CD4-positive, alpha-beta T cell treated with Interleukin-4 for 1 hour (primary cell): Measurements from ENCODE around the gene MPPED2.

Source experiments
- DNase-seq, 2 donors: peaks; one replicate each; pipeline ENCODE4 v3.0.0-alpha.2; 2020 to 2022

The MPPED2 gene

GRCh38 chr11:30522536-30523243 is 63.5 kb downstream of the MPPED2 start:
- DNase-seq, result no peak

GRCh38 chr11:30521297-30522071 is 64.7 kb downstream of the MPPED2 start:
- DNase-seq, result no peak

DNA sequence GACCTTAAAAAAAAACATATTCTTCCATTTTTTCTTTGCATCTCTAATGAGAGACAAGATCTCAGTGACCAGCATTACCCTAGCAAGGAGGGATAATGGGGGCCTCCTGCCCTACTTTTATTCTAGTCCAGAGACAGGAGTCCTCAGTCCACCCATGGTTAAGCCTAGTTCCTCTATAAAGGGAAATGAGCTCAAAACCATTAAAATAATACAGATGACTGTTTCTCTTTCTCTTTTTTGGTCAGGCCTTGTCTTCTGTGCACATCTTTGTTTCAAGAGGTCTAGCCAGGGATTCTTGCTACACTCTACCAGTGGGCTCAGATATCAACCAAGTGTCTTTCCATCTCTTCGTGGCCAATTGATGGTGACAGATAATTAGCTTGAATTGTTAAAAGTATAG is 73.1 kb downstream of the MPPED2 start:
- DNase-seq, result no peak

DNA sequence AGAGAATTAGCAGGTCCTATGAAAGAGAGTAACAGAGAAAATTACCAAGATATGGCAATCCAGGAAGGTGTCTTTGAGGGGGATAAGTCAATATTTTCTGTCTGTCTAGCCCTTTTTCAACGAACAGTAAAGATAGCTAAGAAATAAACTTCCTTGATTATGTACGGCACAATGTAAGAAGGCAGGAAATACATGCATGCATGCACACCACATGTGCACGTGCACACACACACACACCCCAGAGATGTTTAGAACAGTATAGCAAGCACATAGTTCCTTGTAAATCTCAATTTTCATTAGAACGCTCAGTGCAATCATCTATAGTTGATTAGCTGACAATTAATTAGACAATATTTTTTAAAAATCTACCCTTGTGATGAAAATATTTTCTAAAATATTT is 74.7 kb downstream of the MPPED2 start:
- no peak for DNase-seq

GRCh38 chr11:30510750-30511149 is 75.4 kb downstream of the MPPED2 start:
- no peak for DNase-seq

DNA sequence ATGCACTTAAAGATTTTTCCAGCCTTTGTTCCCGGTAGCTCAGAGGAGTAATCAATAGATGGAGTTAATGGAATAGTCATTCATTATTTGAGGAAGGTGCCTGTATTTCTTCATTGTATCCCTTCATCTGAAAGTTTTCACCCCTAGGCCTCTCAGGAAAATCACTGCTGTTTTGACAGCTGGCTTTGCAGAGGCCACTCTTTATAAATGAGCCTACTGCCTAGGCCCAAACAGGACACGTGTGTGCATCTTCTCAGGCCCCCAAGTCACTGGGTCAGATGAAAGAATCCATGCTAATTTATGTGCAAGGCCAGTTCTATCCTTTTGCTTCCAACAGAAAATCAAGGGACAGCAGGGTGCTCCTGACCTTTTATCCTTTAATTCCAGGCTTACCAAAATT is 76.8 kb downstream of the MPPED2 start:
- DNase-seq, result no peak

DNA sequence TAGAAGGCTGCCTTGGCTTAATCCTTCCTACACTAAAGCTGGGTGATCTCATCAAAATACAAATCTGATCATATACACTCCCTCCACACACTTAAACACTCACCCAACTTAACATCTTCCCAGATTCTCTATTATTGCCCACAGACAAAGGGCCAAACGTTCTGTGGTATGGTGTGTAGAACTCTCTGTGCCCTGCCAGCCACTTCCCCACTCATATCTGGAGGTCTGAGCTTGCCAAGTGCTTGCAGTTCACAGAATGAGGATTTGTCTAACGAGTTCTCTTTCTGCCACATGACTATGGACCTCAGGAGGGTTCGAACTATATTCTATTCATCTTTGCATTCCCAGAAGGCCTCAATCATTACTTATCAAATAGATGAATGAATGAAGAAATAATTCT is 77.6 kb downstream of the MPPED2 start:
- DNase-seq, result no peak

- DNase-seq, result no peak
Measured at GRCh38 chr11:30505603-30506002, 80.5 kb downstream of the MPPED2 start.

DNA sequence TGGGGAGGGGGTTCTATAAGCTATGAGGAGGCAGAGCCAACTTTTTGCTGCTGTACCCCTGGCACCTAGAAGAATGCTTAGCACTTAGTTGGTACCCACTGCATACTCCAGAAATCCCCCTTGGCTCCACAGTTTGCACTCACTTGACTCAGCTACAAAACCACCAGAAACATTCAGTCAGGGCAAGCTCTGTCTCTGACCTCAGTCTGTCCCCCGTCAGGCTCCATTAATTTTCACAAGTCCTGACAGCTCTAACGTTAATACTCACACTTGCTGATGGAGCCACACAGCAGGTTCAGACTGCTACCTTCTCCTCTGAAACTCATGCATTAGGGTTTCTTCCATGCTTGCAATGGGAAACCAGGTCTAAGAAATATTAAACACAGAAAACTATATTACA is 81.7 kb downstream of the MPPED2 start:
- DNase-seq, result no peak

DNA sequence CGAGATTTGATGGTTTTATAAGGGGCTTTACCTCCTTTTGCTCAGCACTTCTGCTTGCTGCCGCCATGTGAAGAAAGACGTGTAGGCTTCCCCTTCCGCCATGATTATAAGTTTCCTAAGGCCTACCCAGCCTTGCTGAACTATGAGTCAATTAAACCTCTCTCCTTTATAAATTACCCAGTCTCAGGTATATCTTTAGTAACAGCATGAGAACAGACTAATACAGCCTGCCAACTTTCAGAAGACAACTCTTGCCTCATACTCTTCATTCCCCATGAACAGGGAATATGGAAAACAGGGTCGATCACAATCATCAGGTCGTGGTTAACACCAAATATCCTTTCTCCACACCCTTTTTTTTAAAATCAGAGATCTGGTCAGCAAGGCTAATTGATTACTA is 83.0 kb downstream of the MPPED2 start:
- DNase-seq, result no peak

GRCh38 chr11:30502305-30502704 is 83.8 kb downstream of the MPPED2 start:
- no peak for DNase-seq

DNA sequence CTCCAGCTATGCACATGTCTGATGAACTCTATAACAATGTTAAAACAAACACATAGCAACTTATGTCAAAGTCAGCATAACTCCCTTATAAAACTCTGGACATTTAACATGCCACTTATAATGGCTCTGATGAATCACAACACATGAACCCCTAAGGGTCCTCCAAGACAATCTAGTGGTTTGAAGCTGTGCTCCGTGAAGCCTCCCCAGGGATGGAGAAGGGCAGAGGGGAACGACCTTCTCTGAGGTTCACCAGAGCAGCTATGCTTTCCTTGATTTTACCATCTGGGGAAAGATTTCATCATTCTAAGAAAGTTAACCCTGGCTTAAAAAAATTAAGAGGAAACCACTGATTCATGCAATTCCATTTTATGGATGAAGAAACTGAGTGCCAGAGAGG is 84.4 kb downstream of the MPPED2 start:
- DNase-seq, result no peak

DNA sequence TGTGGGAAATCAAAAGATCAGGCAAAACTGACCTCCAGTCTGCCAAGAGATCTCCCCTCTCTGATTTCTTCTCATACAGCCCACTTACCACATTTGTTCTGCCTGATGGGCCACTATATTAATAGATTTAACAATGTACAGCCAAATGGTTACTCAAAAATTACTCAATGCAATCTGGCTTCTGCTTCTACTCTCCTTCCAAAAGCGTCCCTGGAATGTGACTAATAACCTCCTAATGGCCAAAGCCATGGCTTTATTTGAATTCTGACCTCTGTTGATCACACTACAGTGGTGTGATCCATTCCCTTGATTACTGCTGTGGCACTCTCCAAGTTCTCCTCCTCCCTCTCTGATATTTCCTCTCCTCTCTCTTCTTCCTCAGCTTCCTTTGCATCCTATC is 86.2 kb downstream of the MPPED2 start:
- no peak for DNase-seq

DNA sequence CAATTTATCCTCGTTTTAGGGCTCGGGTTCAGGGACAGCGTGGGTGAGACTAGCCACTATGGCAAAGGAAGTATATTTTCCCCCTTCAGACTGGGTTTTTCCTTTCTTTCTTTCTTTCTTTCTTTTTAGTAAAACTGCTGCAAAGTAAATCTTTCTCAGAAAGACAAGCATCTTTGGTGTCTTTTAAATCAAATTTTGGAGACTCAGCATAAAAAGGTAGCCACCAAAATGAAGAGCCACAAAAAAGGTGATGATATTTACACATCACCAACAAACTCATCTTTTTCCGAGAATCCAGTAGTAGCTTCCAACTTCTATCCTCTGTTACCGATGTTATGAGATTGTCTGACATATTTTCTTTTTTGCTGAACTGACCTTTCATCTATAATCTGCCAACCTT is 88.6 kb downstream of the MPPED2 start:
- no peak for DNase-seq

DNA sequence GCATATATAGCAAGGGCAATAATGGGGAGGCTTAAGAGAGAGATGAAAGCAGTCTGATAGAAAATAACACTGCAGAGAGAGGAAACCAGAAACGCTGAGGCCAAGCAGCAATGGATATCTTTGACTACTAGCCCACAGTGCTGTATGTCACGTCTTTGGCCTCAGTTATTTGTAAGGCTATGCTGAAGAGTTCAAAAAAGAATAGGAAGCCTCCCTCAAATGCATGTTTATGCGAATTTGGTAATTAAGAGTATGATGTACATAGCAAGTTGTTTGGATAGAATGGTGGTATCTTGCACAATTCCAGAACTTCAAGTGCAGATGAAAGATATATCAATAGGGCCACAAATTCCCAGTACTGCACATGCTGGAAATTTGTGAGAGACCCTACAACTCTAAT is 89.2 kb downstream of the MPPED2 start:
- no peak for DNase-seq

DNA sequence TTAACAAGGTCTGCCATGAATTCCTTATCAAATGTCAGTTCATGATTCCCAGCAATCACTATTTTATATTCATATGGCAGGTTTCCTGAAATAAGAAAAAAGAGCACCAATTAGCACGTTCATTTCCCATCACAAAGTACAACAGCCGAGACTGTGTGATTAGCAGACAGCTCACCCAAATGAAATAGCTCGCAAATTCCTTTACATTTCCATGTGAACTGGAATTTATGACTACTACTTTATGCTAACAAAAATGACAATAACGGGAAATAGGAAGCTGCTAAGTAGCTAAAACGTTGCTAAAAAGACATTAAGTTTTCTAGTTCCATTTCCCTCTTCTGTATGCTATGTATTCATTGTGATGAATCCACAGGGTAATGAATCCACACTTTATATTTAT is 90.7 kb downstream of the MPPED2 start:
- DNase-seq, result no peak

- DNase-seq, result no peak
Measured at GRCh38 chr11:30489511-30489910, 96.6 kb downstream of the MPPED2 start.

DNA sequence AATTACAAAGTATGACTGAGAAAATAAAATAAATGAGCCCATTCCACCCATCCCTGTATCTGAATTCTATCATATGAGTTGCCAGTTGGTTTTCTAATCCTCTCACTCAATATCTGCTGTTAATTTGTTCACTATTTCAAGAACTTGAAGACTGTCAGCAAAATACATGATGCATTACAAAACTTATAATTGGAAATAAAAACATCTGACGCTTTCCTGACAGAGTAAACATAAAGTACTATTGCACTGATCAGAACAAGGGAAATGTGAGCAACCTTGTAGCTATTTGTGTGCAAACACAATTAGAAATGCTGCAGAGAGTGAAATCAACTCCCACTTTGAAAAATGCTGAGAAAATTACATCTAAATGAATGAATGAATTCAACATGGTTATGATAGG is 97.1 kb downstream of the MPPED2 start:
- DNase-seq, result no peak

GRCh38 chr11:30488304-30488998 is 97.7 kb downstream of the MPPED2 start:
- no peak for DNase-seq

- peak in 1 of 2 donors; percentile 55 for DNase-seq
Measured at GRCh38 chr11:30487200-30487898, 98.8 kb downstream of the MPPED2 start.

- DNase-seq, result no peak
Measured at GRCh38 chr11:30485756-30486155, 100.4 kb downstream of the MPPED2 start.

GRCh38 chr11:30485222-30485621 is 100.9 kb downstream of the MPPED2 start:
- no peak for DNase-seq

DNA sequence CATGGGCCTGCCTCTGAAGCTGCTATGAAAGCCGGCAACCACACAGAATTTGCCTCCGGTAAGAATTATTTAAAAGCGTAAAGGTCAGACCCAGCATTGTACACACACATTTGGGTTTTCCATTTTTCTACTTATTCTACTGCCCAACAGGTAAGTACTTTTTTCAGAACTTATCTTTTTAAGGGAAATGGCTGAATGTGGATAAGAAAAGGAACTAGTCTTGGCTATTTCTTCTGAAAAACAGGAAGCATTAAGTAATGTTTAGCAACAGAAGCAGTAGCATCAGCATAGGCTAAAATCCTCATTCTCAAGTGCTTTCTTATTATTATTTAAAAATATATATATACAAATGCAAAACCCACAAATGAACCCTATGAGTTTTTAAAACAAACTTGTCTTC is 103.1 kb downstream of the MPPED2 start:
- no peak for DNase-seq
